ENCODE results near the gene OR2J2.
"Not testable (repeated sequence)": the region's sequence is repeated elsewhere in the genome, so short reads cannot be mapped to it uniquely, and the experiment has no call there.

- TF ChIP-seq CTCF, EP300, POLR2AphosphoS5, POLR2A (IDR thresholded peaks at IDR 0.05): not testable (repeated sequence)
These were observed 46.5 kb downstream of the OR2J2 start for GRCh38 chr6:29217242-29217641.
